OCI-LY3 (cell line): ENCODE measurements around the gene RNF4.

Experiments
- H2AFZ ChIP-seq: fragments of 200-600, 300-600 bp; shearing (Covaris generic); 2 replicates; pipeline ENCODE4 v1.6.0; 2014; ENCODE audit warnings: antibody characterized with exemption, low read depth, low read length
- H3K27ac ChIP-seq: fragments of 200-600, 300-600 bp; sonication (generic); 2 replicates; pipeline ENCODE4 v1.5.1; 2014; ENCODE audit warnings: mild to moderate bottlenecking, low read length, moderate library complexity, mixed read lengths
- H3K27me3 ChIP-seq: fragments of 200-600, 300-600 bp; sonication (generic); 2 replicates; pipeline ENCODE4 v1.6.1; 2014; ENCODE audit warnings: low read depth, low read length, mixed read lengths
- H3K36me3 ChIP-seq: fragments of 200-600, 300-600 bp; sonication (generic); replicated peaks from 2 replicates; pipeline ENCODE3; 2014; ENCODE audit warnings: low read depth, low read length, mixed read lengths
- H3K4me1 ChIP-seq: fragments of 300-600, 200-600 bp; sonication (generic); 2 replicates; pipeline ENCODE4 v1.6.1; 2014; ENCODE audit warnings: low read length, mixed read lengths
- H3K4me2 ChIP-seq: fragments of 200-600, 300-600 bp; sonication (generic); 2 replicates; pipeline ENCODE4 v1.6.1; 2014; ENCODE audit warnings: low read length, mixed read lengths
- H3K4me3 ChIP-seq: fragments of 300-600, 200-600 bp; sonication (generic); 2 replicates; pipeline ENCODE4 v1.5.1; 2014; ENCODE audit warnings: antibody characterized with exemption, mild to moderate bottlenecking, low read length, moderate library complexity
- H3K79me2 ChIP-seq: fragments of 300-600, 200-600 bp; shearing (Covaris generic); 2 replicates; pipeline ENCODE4 v1.6.1; 2014; ENCODE audit warnings: mild to moderate bottlenecking, low read length, mixed read lengths
- H3K9ac ChIP-seq: fragments of 300-600, 200-600 bp; shearing (Covaris generic); 2 replicates; pipeline ENCODE4 v1.6.0; 2014; ENCODE audit warnings: mild to moderate bottlenecking, low read length, moderate library complexity
- H3K9me3 ChIP-seq: fragments of 200-600, 300-600 bp; shearing (Covaris generic); 2 replicates; pipeline ENCODE4 v1.6.1; 2014; ENCODE audit warnings: low read length, mixed read lengths; ENCODE audit not compliant: insufficient read depth
- H4K20me1 ChIP-seq: fragments of 200-600, 300-600 bp; sonication (generic); 2 replicates; pipeline ENCODE4 v1.6.1; 2016; ENCODE audit warnings: low read length, mixed read lengths; ENCODE audit not compliant: insufficient read depth
- EZH2phosphoT487 ChIP-seq: fragments of 200-600 bp; shearing (Covaris generic); IDR thresholded peaks from 2 replicates; pipeline ENCODE4 v1.6.1; 2018; ENCODE audit warnings: antibody characterized with exemption, mixed run types, low read depth
- TF ChIP-seq, protein P1 (sequence below): fragments of 200-600, 300-600 bp; sonication (generic); IDR thresholded peaks from 2 replicates; pipeline ENCODE4 v1.5.1; 2014; ENCODE audit warnings: antibody characterized with exemption, low read length, low read depth

RNF4 gene

GRCh38 chr4:2551118-2551517, 82.2 kb downstream of the RNF4 start:
- Histone ChIP-seq H3K79me2 (peaks cover 98% of the 10 kb centered on the region), H3K4me3 (no peak overlapping the region), H3K36me3 (peaks cover 2% of the 10 kb centered on the region), H3K27me3 (no peaks in the 10 kb centered on the region), H3K4me2 (no peak overlapping the region), H3K9me3 (no peaks in the 10 kb centered on the region), H3K9ac (no peak overlapping the region), H4K20me1 (peaks cover 62% of the 10 kb centered on the region), H2AFZ (no peak overlapping the region), H3K4me1 (peaks cover 6% of the 10 kb centered on the region), H3K27ac (no peak overlapping the region)
- no peak for TF ChIP-seq EZH2phosphoT487
- TF ChIP-seq, protein P1, sequence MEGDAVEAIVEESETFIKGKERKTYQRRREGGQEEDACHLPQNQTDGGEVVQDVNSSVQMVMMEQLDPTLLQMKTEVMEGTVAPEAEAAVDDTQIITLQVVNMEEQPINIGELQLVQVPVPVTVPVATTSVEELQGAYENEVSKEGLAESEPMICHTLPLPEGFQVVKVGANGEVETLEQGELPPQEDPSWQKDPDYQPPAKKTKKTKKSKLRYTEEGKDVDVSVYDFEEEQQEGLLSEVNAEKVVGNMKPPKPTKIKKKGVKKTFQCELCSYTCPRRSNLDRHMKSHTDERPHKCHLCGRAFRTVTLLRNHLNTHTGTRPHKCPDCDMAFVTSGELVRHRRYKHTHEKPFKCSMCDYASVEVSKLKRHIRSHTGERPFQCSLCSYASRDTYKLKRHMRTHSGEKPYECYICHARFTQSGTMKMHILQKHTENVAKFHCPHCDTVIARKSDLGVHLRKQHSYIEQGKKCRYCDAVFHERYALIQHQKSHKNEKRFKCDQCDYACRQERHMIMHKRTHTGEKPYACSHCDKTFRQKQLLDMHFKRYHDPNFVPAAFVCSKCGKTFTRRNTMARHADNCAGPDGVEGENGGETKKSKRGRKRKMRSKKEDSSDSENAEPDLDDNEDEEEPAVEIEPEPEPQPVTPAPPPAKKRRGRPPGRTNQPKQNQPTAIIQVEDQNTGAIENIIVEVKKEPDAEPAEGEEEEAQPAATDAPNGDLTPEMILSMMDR = no peak

- Histone ChIP-seq H3K4me2 (no peak overlapping the region), H3K79me2 (peaks cover 98% of the 10 kb centered on the region)
- TF ChIP-seq EZH2phosphoT487 = no peak
- TF ChIP-seq, protein P1 = no peak
Observed at GRCh38 chr4:2552806-2553205, 83.9 kb downstream of the RNF4 start.

GRCh38 chr4:2558301-2558700, 89.4 kb downstream of the RNF4 start:
- H3K9ac ChIP-seq = no peak overlapping the region
- peaks cover 66% of the 10 kb centered on the region for H4K20me1 ChIP-seq

More at GRCh38 chr4:2552806-2553205, 83.9 kb downstream of the RNF4 start:
- Histone ChIP-seq H3K36me3 (no peaks in the 10 kb centered on the region), H3K27ac (no peak overlapping the region), H3K9me3 (no peaks in the 10 kb centered on the region), H3K9ac (no peak overlapping the region), H3K4me3 (no peak overlapping the region), H3K27me3 (no peaks in the 10 kb centered on the region), H2AFZ (no peak overlapping the region), H3K4me1 (peaks cover 6% of the 10 kb centered on the region), H4K20me1 (peaks cover 60% of the 10 kb centered on the region)

DNA sequence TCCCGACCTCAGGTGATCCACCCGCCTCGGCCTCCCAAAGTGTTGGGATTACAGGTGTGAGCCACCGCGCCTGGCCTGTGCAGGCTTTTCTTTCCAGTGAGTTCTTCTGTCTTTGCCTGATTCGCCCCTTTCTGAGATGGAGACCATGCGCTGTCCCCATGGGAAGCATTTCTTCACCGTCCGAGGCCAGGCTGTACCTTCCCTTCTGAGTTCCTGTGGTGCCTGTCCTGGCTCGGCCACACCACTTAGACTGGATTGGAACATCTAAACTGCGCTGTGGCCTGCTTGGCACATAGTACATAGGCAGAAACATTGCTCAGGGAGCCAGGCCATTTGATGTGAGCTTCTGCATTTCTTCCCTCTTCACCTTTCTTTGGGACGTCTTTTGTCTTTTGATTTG, 91.3 kb downstream of the RNF4 start:
- no peak overlapping the region for H3K9ac ChIP-seq

More at GRCh38 chr4:2558301-2558700, 89.4 kb downstream of the RNF4 start:
- no peak overlapping the region for H3K27ac ChIP-seq
- no peaks in the 10 kb centered on the region for H3K9me3 ChIP-seq
- H3K4me2 ChIP-seq = no peak overlapping the region
- TF ChIP-seq EZH2phosphoT487 = no peak
- TF ChIP-seq, protein P1 = no peak
- H3K79me2 ChIP-seq = peaks cover 99% of the 10 kb centered on the region
- H3K4me1 ChIP-seq = peaks cover 6% of the 10 kb centered on the region
- H3K36me3 ChIP-seq = no peaks in the 10 kb centered on the region
- no peak overlapping the region for H3K4me3 ChIP-seq
- H3K27me3 ChIP-seq = no peaks in the 10 kb centered on the region
- H2AFZ ChIP-seq = no peak overlapping the region

More for the DNA sequence above, 91.3 kb downstream of the RNF4 start:
- Histone ChIP-seq H3K36me3 (no peaks in the 10 kb centered on the region), H3K79me2 (peaks cover 98% of the 10 kb centered on the region), H3K4me1 (no peaks in the 10 kb centered on the region), H3K4me2 (no peak overlapping the region), H3K4me3 (no peak overlapping the region), H3K27ac (no peak overlapping the region), H2AFZ (no peak overlapping the region), H3K27me3 (no peaks in the 10 kb centered on the region), H4K20me1 (peaks cover 63% of the 10 kb centered on the region), H3K9me3 (no peaks in the 10 kb centered on the region)
- TF ChIP-seq EZH2phosphoT487 = no peak
- TF ChIP-seq, protein P1 = no peak
